ENCODE measurements around the gene PEAK1.
"Not testable (repeated sequence)": the region's sequence is repeated elsewhere in the genome, so short reads cannot be mapped to it uniquely, and the experiment has no call there.

Gene PEAK1

DNA sequence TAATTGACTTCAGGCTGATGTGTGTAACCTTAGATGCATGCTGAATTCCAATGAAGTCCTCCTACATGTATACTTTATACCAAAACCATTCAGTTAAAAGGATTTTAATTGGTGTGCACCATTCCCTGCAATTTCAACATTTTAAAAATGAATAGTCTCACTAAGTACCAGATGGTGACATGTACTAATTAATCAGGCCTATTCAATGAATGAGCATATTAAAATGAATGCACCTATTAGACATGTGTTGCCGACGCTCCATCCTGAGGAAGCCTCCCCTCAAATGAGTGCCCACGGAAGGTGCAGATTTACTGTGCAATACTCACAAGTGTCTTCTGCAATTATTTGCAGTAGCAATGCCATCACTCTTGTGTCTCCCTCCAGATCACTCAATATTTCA, 224.3 kb downstream of the PEAK1 start:
- TF ChIP-seq ZFX (IDR thresholded peaks at IDR 0.05) = no peak
- TF ChIP-seq, protein P1, sequence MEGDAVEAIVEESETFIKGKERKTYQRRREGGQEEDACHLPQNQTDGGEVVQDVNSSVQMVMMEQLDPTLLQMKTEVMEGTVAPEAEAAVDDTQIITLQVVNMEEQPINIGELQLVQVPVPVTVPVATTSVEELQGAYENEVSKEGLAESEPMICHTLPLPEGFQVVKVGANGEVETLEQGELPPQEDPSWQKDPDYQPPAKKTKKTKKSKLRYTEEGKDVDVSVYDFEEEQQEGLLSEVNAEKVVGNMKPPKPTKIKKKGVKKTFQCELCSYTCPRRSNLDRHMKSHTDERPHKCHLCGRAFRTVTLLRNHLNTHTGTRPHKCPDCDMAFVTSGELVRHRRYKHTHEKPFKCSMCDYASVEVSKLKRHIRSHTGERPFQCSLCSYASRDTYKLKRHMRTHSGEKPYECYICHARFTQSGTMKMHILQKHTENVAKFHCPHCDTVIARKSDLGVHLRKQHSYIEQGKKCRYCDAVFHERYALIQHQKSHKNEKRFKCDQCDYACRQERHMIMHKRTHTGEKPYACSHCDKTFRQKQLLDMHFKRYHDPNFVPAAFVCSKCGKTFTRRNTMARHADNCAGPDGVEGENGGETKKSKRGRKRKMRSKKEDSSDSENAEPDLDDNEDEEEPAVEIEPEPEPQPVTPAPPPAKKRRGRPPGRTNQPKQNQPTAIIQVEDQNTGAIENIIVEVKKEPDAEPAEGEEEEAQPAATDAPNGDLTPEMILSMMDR (conservative IDR thresholded peaks at IDR 0.05) = no peak
- H3K27ac ChIP-seq = no peak overlapping the region

DNA sequence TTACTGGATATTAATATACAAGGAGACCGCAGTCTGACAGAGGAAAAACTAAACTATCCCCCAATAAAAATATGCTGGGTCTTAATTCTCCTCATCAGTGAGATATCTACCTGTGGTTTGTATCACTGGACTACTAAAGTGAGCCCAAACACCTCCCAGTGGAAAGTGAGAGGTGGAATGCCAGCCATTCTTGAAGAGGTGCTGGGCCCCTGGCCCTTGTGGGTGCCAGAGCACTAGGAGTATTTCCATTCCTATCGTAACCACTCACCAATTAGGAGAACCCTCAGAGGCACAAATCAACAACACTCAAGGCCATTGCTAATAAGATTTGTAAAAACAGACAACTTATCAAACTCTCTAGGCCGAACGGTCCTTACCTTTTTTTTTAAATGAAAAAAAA, 227.5 kb downstream of the PEAK1 start:
- H3K27ac ChIP-seq = no peak overlapping the region
- TF ChIP-seq, protein P1 (conservative IDR thresholded peaks at IDR 0.05) = no peak

DNA sequence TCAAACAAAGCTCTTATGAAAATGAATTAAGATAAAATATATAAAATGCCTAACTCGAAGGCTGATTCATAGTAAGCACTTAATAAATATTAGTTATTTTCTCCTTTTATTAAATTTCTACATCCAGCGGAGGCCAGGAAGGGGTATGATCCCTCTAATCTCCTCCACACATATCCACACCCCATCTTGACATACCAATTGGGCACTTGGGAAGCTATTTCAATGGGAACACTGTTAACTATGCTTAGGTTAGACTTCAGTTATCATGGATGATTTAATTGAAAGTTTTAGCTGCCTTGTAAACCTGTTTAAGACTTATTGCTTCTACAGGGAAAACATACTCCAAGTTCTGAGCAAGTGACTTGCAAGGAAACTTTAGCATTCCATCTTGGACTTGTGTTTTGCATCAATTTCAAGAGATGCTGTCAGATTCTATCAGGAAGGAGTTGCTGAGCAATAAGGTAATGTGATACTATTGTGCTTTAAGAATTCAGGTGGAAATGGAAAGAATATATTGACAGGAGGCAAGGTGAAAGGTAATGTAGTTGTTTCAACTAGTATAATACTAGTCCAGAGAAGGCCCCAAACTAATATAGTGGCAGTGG, 228.6 kb downstream of the PEAK1 start:
- H3K27ac ChIP-seq = no peak overlapping the region
- no peak for TF ChIP-seq ZFX (IDR thresholded peaks at IDR 0.05)
- TF ChIP-seq, protein P1 (conservative IDR thresholded peaks at IDR 0.05) = no peak

- H3K27ac ChIP-seq = no peak overlapping the region
- TF ChIP-seq, protein P1 (conservative IDR thresholded peaks at IDR 0.05) = no peak
- no peak for TF ChIP-seq ZFX (IDR thresholded peaks at IDR 0.05)
Measured at GRCh38 chr15:77187751-77188464, 232.0 kb downstream of the PEAK1 start.

- no peak overlapping the region for H3K27ac ChIP-seq
- TF ChIP-seq, protein P1 (conservative IDR thresholded peaks at IDR 0.05) = peak; percentile 57
- no peak for TF ChIP-seq ZFX (IDR thresholded peaks at IDR 0.05)
Measured at GRCh38 chr15:77186594-77187011, 233.3 kb downstream of the PEAK1 start.

GRCh38 chr15:77185242-77185785, 234.6 kb downstream of the PEAK1 start:
- no peak for TF ChIP-seq ZFX (IDR thresholded peaks at IDR 0.05)
- TF ChIP-seq, protein P1 (conservative IDR thresholded peaks at IDR 0.05) = no peak
- H3K27ac ChIP-seq = no peak overlapping the region

DNA sequence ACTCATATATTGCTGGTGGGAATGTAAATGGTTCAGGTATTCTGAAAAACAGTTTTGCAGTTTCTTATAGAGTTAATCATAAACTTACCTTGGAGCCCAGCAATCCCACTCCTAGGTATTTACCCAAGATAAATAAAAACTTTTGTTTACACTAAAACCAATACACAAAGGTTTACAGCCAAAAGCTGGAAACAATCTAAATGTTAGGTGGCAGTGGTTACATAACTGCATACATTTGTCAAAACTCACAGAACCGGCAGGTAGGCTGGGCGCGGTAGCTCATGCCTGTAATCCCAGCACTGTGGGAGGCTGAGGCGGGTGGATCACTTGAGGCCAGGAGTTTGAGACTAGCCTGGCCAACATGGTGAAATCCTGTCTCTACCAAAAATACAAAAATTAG, 235.6 kb downstream of the PEAK1 start:
- not testable (repeated sequence) for H3K27ac ChIP-seq
